NK-92 (cell line): ENCODE measurements around the gene CAMSAP3.

Source experiments
- DNase-seq: peaks from one replicate; lab custom pipeline; 2025; ENCODE audit not compliant: unreplicated experiment; lab: John Stamatoyannopoulos, UW

Gene CAMSAP3, protein sequence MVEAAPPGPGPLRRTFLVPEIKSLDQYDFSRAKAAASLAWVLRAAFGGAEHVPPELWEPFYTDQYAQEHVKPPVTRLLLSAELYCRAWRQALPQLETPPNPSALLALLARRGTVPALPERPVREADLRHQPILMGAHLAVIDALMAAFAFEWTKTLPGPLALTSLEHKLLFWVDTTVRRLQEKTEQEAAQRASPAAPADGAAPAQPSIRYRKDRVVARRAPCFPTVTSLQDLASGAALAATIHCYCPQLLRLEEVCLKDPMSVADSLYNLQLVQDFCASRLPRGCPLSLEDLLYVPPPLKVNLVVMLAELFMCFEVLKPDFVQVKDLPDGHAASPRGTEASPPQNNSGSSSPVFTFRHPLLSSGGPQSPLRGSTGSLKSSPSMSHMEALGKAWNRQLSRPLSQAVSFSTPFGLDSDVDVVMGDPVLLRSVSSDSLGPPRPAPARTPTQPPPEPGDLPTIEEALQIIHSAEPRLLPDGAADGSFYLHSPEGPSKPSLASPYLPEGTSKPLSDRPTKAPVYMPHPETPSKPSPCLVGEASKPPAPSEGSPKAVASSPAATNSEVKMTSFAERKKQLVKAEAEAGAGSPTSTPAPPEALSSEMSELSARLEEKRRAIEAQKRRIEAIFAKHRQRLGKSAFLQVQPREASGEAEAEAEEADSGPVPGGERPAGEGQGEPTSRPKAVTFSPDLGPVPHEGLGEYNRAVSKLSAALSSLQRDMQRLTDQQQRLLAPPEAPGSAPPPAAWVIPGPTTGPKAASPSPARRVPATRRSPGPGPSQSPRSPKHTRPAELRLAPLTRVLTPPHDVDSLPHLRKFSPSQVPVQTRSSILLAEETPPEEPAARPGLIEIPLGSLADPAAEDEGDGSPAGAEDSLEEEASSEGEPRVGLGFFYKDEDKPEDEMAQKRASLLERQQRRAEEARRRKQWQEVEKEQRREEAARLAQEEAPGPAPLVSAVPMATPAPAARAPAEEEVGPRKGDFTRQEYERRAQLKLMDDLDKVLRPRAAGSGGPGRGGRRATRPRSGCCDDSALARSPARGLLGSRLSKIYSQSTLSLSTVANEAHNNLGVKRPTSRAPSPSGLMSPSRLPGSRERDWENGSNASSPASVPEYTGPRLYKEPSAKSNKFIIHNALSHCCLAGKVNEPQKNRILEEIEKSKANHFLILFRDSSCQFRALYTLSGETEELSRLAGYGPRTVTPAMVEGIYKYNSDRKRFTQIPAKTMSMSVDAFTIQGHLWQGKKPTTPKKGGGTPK

DNA sequence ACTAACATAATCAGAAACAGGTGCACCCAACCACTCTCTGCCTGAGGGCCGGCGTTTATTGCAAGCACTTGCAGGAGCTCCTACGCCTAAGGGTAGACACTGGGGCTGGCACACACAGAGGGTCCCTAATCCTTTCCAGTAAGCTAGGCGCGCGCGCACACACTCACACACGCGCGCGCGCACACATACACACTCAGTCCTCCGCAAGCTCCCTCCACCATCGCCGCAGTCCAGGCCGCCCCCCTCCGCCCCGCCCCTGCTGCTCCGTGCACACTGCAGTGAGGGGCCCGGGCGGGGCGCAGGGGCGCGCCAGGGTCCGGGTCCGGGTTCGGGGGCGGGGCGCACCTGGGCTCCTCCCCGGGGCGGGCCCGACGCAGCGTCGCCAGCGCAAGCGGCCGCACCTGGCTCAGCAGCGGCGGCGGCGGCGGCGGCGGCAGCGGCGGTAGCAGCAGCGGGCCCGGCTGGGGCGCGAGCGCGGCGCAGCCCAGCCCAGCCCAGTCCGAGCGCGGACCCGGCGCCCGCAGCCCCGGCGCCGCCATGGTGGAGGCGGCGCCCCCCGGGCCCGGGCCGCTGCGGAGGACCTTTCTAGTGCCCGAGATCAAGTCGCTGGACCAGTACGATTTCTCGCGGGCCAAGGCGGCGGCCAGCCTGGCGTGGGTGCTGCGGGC is at the start of gene CAMSAP3:
Gene CAMSAP3, plus strand, starts transcription at position 398 of the 668 bp plus-strand sequence. Its CDS starts 140 bp downstream, at position 538.
- DNase-seq: no peak

DNA sequence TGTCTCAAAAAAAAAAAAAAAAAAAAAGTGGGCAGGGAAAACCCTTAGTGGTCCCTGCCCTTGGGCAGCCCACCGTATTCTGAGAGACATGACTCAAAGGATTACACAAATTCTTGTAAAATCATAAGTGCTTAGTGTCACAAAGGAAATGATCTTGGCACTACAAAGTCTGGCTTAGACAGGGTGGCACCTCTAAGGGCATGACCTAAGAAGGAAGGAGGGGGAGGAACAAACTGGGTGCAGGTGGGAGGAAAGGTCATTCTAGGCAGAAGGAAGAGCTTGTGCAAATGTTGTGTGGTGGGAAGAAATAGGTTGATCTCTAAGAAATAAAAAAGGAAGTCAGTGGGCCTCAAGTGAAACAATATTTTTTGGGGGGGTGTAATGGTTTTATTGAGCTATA is 49.8 kb upstream of the CAMSAP3 start:
- no peak for DNase-seq

DNA sequence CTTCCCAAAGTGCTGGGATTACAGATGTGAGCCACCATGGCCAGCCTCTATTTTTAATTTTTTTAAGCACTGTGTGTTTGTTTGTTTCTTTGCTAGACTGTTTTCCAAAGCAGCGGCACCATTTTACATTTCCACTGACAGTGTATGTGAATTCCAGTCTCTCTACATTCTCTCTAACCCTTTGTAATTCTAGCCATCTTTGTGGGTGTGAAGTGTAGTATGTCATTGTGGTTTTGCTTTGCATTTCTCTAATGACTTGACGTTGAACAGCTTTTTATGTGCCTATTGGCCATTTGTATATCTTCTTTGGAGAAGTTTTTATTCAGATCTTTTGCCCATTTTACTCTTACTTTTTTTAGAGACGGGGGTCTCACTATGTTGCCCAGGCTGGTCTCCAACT is 48.5 kb upstream of the CAMSAP3 start:
- DNase-seq: no peak

DNA sequence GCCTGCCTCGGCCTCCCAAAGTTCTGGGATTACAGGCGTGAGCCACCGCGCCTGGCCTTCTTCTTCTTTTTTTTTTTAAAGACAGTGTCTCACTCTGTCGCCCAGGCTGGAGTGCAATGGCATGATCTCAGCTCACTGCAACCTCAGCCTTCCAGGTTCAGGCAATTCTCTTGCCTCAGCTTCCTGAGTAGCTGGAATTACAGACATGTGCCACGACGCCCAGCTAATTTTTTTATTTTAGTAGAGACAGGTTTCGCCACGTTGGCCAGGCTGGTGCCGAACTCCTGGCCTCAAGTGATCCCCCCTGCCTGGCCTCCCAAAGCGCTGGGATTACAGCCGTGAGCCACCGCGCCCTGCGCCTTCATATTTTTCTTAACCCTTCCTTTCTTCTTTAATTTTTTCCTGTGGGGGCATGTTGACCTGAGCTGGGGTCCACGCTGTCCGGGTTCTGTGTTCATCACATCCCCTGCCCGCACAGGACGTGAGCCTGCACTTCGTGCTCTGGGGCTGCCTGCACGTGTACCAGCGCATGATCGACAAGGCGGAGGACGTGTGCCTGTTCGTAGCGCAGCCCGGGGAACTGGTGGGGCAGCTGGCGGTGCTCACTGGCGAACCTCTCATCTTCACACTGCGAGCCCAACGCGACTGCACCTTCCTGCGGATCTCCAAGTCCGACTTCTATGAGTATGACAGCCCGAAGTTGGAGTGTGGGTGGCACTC is 46.1 kb upstream of the CAMSAP3 start:
- no peak for DNase-seq

DNA sequence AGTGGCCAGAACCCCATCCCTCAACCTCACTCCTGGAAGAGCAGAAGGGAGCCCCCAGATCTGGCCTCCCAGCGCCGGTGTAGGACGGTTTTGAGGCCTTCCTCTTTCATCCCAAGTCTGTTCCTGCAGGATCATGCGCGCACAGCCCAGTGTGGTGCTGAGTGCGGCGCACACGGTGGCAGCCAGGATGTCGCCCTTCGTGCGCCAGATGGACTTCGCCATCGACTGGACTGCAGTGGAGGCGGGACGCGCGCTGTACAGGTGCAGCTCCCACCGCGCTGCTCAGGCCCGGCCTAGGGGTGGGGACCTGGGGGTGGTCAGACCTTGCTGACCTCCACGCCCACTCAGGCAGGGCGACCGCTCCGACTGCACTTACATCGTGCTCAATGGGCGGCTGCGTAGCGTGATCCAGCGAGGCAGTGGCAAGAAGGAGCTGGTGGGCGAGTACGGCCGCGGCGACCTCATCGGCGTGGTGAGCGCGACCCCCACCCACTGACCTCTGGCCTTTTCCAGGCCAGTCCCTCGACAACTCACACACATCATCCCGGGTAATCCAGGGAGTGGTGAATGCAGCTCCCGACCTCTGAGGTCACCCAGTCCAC is 45.4 kb upstream of the CAMSAP3 start:
- DNase-seq: no peak

DNA sequence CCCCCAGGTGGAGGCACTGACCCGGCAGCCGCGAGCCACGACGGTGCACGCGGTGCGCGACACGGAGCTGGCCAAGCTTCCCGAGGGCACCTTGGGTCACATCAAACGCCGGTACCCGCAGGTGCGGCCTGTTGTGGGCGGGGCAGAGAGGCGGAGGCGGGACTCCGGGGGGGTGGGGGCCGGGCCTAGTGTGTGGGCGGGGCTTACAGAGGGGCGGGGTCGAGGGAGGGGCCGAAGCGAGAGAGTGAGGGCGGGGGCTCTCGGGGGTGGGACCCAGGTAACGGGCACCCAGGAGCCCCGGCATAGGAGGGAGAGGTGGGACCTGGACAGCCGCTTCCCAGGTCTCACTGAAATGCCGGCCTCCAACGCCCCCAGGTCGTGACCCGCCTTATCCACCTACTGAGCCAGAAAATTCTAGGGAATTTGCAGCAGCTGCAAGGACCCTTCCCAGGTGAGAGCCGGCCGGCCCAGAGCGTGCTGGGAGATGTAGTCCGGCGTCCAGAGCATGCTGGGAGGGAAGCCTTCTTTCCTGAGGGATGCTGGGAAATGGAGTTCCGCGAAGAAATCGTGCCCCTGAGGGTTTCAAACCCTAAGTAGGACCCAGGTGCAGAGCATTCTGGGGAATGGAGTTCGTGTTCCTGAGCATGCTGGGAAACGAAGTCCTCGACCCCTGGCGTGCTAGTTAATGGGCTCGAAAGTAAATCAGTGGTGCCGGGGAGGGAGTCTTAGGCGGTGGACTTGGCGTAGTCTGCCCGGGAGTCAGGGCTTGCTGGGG is 44.5 kb upstream of the CAMSAP3 start:
- no peak for DNase-seq

DNA sequence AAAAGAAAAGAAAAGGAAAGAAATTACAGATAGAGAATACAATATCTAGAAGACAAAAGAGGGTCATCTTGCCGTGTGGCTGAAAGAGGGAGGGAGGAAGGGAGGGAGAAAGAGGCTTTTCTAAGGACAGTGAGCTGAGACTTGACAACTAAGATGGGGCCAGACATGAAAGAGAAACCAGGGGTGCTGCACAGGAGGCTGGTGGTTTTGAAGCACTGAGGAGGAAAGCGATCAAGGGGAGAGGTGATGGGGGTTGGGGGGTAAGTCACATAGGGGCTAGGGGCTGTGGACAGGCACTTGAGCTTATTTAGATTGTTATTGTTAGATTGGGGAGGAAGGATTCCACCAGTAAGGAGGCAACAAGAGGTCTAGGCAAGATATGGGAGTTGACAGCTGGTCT is 42.9 kb upstream of the CAMSAP3 start:
- no peak for DNase-seq

DNA sequence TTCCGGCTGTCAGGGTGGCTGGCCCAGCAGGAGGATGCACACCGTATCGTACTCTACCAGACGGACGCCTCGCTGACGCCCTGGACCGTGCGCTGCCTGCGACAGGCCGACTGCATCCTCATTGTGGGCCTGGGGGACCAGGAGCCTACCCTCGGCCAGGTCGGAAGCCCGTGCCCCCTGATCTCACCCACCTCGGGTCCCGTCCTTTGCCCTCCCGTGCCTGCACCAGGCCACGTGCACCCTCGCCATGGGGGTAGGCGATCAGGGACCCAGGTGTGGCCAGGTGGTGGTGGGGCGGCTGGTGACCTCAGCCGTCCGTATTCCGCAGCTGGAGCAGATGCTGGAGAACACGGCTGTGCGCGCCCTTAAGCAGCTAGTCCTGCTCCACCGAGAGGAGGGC is 41.1 kb upstream of the CAMSAP3 start:
- DNase-seq: no peak

DNA sequence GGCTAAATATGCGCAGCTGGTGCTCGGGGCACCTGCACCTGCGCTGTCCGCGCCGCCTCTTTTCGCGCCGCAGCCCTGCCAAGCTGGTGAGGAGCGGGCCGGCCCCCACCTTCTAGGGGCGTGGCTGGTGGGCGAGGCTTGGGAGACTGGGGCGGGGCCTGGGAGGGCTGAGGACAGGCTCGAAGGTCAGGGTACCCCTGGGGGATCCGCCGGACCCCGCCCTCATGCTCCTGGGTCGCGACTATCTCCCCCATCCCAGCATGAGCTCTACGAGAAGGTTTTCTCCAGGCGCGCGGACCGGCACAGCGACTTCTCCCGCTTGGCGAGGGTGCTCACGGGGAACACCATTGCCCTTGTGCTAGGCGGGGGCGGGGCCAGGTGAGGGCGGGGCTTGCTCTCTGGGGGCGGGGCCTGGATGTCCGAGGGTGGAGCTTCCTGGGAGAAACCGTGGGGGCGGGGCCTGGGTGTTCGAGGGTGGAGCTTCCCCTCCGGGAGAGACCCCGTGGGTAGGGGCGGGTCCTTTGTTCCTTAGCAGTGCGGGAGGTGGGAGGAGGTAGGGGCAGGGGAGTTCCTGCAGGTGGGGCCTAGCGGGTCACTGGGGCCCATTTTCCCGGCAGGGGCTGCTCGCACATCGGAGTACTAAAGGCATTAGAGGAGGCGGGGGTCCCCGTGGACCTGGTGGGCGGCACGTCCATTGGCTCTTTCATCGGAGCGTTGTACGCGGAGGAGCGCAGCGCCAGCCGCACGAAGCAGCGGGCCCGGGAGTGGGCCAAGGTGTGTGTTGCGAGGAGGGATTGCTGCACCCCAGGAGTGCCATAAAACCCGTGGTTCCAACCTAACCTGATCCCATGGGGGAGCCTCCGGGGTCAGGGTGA is 40.4 kb upstream of the CAMSAP3 start:
- no peak for DNase-seq

DNA sequence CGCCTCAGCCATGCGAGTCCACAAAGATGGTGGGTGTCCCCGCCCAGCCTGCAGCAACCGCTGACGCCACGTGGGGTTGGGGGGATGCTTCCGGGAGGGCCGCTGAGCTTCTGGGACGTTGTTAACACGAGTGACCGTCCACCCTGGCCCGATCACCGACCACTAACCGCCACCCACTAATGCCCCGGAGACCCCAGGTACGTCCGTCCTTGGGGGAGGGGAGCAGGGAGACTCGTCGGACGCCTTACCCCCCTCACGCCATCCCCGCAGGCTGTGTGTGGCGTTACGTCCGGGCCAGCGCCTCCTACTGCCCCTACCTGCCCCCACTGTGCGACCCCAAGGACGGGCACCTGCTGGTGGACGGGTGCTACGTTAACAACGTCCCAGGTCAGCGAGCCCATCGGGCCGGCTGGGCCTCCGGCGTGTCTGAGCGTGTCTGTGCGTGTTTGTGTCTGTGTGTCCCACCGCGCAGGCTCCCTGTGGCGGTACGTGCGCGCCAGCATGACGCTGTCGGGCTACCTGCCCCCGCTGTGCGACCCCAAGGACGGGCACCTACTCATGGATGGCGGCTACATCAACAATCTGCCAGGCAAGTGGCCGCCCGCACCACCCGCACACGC is 38.9 kb upstream of the CAMSAP3 start:
- no peak for DNase-seq

DNA sequence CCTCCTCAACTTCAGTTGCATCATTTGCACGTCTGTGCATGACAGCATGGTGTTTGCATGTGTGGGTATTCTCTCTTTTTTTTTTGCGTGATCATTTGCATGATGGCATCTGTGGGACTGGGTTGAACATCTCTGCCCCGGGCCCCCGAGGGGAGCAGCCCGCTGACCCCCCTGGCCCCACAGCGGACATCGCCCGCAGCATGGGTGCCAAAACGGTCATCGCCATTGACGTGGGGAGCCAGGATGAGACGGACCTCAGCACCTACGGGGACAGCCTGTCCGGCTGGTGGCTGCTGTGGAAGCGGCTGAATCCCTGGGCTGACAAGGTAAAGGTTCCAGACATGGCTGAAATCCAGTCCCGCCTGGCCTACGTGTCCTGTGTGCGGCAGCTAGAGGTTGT is 37.0 kb upstream of the CAMSAP3 start:
- no peak for DNase-seq

DNA sequence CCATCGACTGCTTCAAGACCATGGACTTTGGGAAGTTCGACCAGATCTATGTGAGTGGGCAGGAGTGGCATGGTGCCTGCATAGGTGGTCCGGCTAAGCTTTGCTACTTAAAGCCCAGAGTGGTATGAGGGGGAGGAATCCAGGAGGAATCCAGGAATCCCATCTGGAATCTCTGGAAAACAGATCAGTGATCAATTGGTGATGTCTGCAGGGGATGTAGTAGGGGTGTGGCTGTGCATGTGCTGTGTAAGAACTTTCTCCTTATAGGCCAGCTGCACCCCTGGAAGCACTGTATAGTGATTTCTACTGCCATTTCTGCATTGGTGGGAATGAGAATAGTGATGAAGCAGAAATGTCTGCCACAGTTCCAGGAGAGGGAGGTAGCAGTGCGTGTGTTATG is 36.6 kb upstream of the CAMSAP3 start:
- DNase-seq: no peak

DNA sequence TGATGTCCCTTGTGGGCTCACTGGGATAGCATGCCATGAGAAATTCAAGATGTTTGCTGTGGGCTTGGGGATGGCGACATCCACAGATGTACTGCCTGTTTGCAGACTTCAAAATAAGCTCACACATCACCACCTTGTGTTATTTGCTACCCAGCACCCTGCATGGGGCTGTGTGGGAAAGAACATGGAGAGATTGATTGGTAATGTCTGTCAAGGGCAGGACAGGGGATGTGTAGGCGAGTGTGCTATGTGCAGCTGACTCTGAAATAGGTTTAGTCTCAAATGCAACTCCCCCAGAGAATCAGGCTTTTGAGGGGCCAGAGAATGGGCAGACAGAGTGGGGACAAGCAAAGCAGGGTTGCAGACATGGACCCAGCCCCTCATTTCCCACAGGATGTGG is 35.4 kb upstream of the CAMSAP3 start:
- no peak for DNase-seq

DNA sequence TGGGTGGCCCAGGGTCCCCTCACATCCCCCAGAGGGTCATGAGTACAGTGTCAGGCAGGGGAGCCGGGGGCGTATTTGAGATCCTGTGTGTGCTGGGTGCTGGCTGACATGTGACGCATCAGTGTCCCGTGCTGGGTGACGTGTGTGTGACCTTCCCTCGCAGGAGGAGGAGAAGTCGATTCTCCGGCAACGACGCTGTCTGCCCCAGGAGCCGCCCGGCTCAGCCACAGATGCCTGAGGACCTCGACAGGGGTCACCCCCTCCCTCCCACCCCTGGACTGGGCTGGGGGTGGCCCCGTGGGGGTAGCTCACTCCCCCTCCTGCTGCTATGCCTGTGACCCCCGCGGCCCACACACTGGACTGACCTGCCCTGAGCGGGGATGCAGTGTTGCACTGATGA is 34.3 kb upstream of the CAMSAP3 start:
- DNase-seq: no peak

DNA sequence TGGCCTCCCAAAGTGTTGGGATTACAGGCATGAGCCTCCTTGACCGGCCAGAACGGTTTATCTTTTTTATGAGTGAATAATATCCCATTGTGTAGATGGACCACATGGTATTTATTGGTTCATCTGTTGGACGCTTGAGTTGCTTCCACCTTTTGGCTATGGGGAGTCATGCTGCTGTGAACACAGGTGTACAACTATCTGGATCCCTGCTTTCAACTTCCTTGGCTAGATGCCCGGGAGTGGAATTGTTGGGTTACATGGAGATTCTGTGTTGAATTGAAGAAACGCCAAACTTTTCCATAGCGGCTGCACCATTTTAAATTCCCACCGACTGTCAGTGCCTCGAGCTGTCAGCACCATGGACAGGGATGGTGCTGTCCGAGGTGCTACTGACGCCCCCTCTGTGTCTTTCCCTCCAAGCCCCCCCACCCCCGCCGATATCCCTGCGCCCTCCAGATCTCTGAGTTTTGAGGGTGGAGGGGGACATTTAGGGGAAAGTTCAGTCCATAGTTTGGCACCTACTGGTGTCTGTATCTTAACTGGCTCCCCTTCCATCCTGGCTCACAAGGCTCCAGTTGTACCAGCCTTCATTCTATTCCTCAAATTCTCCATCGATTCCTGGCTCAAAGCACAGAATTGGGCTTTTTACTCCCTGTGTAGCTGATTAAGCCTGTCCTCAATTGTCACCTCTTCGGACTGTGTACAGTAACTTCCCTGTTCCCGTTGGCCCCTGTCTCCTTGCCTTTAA is 32.8 kb upstream of the CAMSAP3 start:
- DNase-seq: no peak

DNA sequence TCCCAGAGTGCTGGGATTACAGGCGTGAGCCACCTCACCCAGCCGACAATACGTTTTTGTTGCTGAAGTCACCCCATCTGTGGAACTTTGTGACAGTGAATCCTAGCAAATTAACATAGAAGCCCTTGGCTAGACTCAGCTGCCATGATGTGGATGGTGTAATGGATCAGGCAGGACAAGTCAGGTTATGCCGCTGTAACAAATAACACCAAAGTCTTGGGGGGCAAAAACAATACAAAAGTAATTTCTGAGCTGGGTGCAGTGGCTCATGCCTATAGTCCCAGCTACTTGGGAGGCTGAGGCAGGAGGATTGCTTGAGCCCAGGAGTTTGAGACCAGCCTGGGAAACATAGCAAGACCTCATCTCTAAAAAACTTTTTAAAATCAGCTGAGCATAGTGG is 30.8 kb upstream of the CAMSAP3 start:
- DNase-seq: no peak

DNA sequence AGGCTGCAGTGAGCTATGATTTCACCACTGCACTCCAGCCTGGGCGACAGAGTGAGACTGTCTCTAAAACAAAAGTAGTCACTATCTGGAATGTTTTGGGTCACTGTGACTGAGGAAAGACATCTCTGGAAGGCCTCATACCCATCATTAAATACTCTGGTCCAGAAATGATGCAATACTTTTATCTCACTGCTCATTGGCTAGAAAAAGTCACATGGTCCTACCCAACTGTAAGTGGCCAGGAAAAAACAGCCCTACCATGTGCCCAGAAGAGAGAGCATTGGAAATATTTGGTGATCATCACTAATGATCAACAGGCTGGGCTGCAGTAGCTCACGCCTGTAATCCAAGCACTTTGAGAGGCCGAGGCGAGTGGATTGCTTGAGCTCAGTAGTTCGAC is 30.3 kb upstream of the CAMSAP3 start:
- DNase-seq: no peak
